Gastrocnemius medialis (tissue), 4 donors: ENCODE results near the gene EPM2AIP1.

Experiments used
- CTCF ChIP-seq, 5 experiments: fragments of 450-650 bp in 3 of 5; fragments of 200-600 bp in 2 of 5; sonication (generic) in 2 of 5; IDR thresholded peaks in 4 of 5; conservative IDR thresholded peaks in 1 of 5; 1 replicate in 4 of 5; 2 replicates in 1 of 5; pipeline ENCODE4 v1.5.1; 2016 to 2019; ENCODE audit warnings: antibody characterized with exemption in 5 of 5, mild to moderate bottlenecking in 3 of 5, moderate library complexity in 3 of 5
- POLR2A ChIP-seq, 2 donors: fragments of 450-650 bp; IDR thresholded peaks; one replicate each; pipeline ENCODE4 v1.6.1; 2017; ENCODE audit warnings: antibody characterized with exemption in 2 of 2, mild to moderate bottlenecking in 2 of 2, moderate library complexity in 2 of 2

GRCh38 chr3:36941658-36942057 is 51.3 kb downstream of the EPM2AIP1 start:
- TF ChIP-seq POLR2A (IDR thresholded peaks at IDR 0.05) = no peak
- no peak for TF ChIP-seq CTCF (IDR thresholded peaks at IDR 0.05 in 4 of 5, conservative IDR thresholded peaks at IDR 0.05 in 1 of 5)
